Stimulated activated CD4-positive, alpha-beta T cell treated with anti-CD3 and anti-CD28 coated beads, Interleukin-2, amount 100 ng/mL, for 24 hours (primary cell): ENCODE results near the gene KRTAP3-3.

Source experiments
- DNase-seq, 2 donors: peaks; one replicate each; pipeline ENCODE4 v3.0.0-alpha.2; 2020

The KRTAP3-3 gene

DNA sequence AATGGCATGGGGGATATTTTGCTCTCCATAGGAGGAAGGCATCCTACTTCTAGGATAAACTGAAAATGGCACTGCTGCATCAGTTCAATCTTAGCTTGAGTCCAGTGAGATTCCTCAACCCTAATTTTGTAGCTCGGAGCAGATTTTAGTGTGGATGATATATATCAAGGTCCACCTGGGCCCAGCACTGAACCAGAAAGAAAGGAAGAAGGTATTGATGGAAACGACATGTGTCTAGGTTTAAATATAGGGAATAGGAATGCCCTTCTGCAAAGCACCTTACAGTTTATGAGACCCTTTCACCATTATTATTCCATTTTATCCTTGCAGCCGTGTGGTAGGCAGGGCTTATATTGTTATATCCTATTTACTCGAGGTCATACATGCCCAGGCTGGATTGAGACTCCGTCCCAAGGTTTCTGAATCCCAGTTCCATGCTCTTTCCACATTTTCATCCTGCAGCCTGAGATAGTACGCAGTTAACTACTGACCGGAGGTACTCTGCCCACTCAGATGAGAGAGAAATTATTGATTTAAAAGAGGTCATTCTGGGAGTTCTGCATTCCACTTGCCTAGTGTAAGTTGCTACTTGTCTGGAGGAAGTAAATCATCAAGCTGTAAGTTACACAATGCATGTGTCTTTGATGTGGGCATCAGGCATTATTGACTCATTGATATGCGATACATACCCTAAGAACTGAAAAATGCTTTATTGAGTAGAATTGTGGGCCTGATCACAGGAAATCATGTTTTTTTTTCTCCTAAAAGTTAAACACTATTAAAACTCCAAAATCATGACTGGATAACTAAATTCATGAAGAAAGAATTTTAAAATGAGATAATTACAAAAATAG lies 37.3 kb downstream of the KRTAP3-3 start:
- no peak for DNase-seq

DNA sequence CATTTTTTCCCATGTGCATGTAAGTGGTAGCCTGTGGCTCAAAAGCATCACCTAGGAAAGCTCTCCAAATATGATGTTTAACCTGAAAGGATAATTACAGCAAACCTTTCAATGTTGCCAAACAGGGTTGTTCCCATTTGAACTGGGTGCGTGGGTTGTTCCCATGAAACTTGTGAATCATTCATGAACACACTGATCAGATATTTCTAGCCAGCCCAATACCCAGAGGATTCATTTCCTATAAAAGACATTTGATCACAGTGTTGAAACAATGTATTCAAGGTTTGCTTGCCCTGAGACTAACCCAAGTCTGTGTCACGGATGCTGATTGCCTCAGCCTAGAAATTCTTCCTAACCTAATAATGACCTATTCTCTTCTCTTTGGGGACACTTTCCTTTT lies 40.1 kb downstream of the KRTAP3-3 start:
- peak in 1 of 2 donors; percentile 6 for DNase-seq

DNA sequence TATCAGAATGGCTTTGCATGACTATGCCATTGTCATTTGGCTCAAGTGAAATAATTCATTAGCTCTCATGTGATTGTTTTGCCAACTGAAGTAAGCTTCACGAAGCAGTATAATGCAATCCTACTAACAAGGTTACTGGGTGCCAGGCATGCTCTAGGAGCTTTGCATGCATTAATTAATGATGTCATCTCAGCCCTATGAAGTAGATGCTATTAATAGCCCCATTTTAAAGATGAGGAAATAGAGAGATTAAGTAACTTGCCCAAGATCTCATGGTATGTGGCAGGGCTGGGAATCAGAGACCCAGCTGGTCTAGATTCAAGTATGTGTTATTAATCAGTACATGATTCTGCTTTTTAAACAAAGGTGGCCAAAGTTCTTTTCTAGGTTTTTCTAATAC lies 41.3 kb downstream of the KRTAP3-3 start:
- DNase-seq: no peak

DNA sequence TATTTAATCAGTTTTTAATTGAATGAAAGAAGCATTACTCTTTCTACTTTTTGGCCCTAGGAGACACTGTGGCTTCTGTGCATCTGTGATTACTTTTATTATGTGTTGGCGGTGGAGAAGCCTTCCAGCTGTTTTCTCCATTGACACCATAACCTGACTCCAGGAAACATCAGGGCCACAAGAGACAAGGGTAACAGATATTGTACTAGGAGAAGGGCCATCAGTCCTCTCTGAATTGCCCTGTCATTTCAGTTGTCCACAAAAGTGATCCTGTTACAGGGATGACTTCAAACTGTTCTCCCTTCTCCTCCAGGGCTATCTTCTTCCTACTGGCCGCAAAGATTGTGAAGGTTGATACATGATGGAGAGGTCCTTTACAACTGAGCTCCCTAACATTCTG lies 41.8 kb downstream of the KRTAP3-3 start:
- no peak for DNase-seq

DNA sequence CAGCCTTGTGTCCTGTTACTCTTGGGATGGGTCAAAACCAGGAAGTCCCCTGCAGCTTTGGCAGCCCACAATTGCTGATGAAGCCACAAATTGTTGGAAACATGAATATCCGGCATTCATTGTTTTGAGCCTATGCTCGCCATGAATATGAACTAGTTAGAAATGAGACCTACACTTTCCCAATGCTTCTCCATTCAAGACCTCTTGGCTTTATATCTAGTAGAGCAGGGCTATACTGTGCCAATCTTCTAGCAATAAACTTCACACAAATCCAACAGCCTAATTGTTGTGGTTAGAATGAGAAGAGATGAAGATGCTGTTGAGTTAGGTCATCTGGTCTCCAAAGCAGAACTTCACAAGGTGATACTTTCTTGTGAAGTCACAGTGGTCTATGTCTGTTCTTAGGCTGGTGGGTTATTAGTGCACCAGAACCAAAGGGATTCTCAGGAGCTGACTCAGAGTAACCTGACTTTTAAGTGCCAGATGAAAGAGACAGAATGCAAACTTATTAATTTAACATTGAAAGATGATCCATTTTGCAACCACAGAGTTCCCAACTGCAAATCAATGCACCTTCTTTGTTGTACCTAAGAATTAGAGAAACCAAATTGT lies 42.8 kb downstream of the KRTAP3-3 start:
- no peak for DNase-seq

DNA sequence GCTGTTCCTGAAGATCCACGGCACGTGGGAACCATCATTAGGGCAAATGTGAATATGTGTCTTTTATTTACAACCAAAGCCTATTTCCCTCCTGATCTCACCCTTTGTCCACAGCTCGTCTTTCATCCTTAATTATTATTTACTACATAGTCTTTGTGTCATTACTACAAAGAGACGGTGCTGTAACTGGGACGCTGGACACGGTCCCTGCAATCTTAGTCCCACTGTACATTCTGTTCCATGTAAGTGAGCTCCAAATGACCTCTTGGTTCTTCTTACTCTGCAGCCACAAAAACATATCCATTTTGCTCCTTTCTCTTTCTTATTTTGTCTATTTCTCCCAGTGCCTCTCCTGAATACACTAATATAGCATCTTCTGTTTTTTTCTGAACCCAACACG lies 43.8 kb downstream of the KRTAP3-3 start:
- no peak for DNase-seq

DNA sequence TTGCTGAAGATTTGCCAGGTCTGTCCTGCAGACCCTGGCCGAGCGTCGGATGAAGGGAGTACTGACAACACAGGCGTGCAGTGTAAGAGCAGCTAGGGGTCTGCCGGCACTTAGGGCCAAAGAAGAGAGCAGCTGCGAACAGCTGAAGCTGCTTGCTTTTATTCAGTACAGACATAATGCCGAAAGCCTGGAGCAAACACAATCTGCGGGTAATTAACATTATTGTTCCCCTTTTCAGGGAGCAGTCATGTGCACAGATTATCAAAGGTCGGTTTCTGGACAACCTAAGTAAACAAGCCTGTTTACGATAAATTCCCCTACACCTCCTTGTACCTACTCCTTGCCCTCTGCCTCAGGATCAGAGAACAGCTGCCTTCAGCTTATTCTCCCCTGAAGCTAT lies 44.5 kb downstream of the KRTAP3-3 start:
- no peak for DNase-seq

DNA sequence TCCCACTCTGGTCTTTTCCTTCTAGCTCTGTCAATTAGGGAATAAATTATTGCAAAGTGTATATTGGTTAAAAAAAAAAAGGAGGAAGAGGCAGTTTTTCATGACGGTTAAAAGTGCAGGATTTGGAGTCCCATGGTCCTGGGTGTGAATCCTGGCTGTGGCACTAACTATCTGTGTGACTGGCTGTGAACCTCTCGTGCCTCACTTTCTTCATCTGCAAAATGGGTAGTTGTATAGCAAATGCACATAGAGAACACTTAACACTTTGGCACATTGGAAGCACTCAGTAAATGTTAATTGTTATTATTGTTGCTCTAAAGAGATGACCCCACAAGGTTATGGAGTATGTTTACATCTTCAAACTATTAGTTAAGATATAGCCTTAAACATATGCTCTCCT lies 46.0 kb downstream of the KRTAP3-3 start:
- no peak for DNase-seq

DNA sequence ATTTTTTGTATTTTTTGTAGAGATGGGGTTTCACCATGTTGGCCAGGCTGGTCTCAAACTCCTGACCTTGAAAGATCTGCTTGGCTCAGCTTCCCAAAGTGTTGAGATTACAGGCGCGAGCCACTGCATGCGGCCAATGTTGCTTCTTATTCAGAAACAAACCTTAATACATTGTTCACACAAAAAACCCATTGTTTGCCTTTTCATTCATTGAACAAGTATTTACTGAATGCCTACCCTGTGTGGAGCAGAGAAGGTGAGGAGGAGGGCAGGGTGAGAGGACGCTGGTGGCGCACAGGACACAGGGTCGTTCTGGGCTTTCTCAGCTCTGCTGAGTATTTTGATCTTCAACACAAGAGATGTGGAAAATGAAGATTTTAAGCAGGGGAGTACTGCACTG lies 48.5 kb downstream of the KRTAP3-3 start:
- no peak for DNase-seq

DNA sequence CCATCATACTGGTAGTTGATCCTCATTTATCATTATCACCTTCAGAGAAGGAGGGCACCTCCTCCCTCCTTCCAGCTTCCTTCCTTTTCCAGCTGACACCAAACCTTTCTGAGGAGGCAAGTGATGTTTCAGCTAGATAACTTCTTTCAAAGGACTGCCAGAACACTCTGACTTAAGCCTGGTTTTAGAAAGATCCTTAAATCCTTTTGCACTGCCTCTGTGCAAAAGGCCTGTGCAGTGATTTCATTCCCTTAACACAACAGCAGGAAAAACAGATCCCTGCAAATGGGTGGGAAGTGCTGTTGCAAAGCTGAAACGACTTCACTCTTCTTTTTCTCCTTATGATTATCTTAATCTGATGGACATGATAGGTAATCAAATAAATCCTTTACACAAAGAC lies 49.4 kb downstream of the KRTAP3-3 start:
- no peak for DNase-seq
